Stimulated activated CD4-positive, alpha-beta T cell treated with anti-CD3 and anti-CD28 coated beads, Interleukin-15, amount 100 ng/mL, for 48 hours (primary cell): ENCODE results near the gene PCDHGC3.

Source experiments
- DNase-seq, 2 donors: peaks; one replicate each; pipeline ENCODE4 v3.0.0-alpha.2; 2020; ENCODE audit warnings: low read depth in 2 of 2

Gene PCDHGC3

DNA sequence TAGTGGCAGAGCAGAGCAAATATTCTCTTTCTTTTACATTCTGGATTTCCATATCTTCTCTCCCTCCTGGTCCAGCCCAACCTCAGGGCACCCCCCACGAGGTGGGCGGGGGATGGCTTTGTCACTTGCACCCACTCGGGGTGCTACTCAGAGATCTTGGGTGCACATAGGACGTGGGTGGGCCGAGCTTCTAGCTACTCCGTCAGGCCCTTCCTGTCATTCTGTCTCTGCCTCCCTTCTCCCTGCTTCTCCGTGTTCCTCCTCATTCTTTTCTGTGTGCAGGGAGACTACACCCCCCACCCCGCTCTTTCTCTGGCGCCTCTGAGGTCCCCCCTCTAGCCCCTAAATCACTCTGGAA, 32.7 kb downstream of the PCDHGC3 start:
- no peak for DNase-seq

- no peak for DNase-seq
Measured at GRCh38 chr5:141508798-141509611, 33.2 kb downstream of the PCDHGC3 start.

- no peak for DNase-seq
Measured at GRCh38 chr5:141510160-141510559, 34.4 kb downstream of the PCDHGC3 start.

DNA sequence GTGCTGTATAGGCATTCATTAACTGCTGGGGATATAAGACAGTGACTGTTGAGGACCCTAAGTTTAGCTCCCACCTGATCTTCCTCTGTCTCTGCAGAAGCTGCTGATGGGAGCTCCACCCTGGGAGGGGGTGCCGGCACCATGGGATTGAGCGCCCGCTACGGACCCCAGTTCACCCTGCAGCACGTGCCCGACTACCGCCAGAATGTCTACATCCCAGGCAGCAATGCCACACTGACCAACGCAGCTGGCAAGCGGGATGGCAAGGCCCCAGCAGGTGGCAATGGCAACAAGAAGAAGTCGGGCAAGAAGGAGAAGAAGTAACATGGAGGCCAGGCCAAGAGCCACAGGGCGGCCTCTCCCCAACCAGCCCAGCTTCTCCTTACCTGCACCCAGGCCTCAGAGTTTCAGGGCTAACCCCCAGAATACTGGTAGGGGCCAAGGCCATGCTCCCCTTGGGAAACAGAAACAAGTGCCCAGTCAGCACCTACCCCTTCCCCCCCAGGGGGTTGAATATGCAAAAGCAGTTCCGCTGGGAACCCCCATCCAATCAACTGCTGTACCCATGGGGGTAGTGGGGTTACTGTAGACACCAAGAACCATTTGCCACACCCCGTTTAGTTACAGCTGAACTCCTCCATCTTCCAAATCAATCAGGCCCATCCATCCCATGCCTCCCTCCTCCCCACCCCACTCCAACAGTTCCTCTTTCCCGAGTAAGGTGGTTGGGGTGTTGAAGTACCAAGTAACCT, 35.3 kb downstream of the PCDHGC3 start:
- no peak for DNase-seq

DNA sequence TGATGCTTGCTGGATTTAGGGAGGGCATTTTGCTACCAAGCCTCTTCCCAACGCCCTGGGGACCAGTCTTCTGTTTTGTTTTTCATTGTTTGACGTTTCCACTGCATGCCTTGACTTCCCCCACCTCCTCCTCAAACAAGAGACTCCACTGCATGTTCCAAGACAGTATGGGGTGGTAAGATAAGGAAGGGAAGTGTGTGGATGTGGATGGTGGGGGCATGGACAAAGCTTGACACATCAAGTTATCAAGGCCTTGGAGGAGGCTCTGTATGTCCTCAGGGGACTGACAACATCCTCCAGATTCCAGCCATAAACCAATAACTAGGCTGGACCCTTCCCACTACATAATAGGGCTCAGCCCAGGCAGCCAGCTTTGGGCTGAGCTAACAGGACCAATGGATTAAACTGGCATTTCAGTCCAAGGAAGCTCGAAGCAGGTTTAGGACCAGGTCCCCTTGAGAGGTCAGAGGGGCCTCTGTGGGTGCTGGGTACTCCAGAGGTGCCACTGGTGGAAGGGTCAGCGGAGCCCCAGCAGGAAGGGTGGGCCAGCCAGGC, 36.1 kb downstream of the PCDHGC3 start:
- no peak for DNase-seq

- DNase-seq: peak; percentile 76 to 87
Measured at GRCh38 chr5:141512390-141512910, 36.7 kb downstream of the PCDHGC3 start.

DNA sequence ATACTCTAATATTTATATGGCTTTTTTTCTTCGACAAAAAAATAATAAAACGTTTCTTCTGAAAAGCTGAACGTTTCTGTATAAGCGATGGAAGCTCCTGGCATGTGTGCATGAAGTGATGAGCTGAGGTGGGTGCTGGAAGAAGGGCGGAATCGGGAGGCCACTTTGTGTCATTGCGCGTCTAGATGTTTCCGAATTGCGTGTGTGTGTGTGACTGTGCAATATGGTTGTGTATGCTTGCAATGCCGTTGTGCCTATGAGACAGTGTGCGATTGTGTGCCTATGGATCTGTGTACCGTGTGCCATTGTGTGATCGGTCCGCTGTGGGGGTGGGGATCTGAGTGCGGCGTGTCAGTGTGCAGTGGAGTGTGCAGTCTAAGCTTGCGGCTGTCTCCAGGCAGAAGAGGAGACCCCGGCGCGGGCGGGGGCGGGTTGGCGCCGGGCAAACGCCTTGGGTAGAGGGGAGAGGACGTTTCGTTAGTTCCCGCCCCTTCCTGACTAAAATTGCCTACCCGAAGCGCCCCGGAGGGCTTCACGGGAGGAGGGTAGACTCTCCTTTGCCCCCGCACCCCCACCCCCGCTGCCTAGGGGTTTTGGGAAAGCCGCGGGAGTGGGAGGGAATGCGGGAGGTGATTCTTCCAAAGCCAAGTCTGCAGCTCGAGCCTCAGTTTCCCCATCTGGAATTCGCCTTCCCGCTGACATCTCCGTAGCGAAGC, 37.3 kb downstream of the PCDHGC3 start:
- DNase-seq: peak in 1 of 2 donors; percentile 38

DNA sequence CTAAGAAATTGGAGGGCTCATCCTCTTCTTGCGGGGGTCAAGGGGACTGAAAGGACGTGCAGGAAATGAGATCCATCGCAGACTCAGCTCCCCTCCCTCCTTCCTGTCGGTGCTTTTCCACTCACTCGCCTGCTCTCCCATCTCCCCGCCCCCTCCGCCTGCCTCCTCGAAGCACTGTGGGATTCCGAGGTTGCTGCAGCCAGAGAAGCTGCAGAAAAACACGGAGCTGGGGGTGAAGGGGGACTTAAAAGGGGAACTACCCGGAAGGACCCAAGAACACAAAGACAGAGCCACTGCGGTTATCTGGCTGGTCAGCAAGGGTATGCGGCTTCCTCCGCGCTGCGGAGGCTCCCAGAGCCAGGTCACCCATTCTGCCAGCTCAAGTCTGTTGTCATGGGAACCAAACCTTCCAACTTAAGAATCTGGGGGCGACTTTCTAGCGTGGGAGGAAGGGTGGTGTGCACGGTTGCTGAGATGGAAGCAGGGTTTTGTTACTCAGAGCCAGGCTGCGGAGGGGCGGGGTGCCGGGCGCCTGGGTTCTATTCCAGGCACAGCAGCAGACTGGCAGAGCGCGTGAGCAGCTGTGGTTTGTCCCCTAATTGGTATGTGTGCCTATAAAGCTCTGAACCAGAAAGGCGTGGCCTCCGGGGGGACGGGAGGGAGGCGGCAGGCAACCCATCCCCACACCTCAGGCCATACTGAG, 38.0 kb downstream of the PCDHGC3 start:
- peak; percentile 51 to 59 for DNase-seq

GRCh38 chr5:141514330-141515133, 38.8 kb downstream of the PCDHGC3 start:
- no peak for DNase-seq

- no peak for DNase-seq
Measured at GRCh38 chr5:141515141-141515540, 39.4 kb downstream of the PCDHGC3 start.

DNA sequence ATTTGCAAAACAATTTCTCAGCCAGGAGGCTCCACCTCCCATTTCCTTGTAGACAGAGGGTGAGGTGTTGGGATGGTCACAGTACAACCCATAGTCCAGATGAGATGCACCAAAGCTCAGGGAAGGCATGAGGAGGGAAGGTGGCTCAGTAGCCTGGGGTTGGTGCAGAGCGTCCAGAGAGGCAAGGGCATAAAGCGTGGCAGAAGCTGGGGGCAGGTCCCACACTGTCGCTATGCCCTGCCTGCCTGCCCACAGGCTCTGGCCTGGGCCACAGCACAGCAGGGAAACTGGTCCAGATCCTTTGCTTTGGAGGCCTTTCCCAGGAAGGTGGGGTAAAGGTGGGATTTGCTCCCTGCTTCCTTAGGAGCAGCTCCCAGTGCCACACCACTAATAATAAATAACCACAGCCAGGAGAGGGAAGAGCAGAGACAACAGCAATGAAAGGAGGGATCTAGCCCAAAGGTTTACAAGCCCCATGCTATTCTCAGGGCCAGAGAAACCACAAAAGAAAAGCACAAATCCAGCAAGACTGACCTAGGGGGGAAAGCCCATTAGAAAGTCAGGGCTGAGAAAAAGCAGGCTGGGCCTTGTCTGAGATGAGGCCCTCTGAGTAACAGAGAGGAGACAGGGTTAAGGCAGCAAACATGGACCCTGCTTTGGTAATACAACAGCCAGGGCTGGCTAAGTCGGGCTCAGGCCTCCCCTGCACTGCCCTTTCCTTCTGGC, 40.3 kb downstream of the PCDHGC3 start:
- no peak for DNase-seq

- DNase-seq: no peak
Measured at GRCh38 chr5:141516672-141517025, 40.9 kb downstream of the PCDHGC3 start.

- no peak for DNase-seq
Measured at GRCh38 chr5:141517312-141517711, 41.5 kb downstream of the PCDHGC3 start.

DNA sequence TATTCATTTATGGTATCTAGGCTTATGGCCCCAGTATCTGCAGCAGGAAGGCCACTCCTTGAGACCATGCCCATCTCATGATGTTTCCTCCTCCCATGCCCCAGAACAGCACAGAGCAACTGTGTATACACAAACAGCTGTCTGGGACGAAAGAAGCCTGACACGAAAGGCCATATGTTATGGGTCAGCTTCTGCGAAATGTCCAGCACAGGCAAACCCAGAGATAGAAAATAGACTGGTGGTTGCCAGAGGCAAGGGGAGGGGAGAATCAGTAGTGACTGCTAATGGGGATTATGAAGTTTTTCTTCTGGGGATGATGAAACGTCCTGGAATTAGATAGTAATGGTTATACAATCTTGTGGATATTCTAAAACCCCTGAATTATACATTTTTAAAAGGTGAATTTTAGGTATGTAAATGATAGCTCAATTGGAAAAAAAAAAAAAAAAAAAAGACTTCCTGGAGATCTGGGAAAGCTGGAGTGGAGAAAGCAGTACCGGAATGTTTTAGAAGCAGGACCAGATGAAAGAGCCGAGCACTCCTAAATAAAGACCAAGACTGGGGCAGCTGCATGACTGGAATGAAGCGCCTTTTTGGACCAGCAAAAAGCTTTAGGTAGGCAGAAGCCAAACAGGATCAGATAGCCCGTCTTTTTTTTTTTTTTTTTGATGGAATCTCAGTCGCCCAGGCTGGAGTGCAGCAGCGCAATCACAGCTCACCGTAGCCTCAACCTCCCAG, 42.3 kb downstream of the PCDHGC3 start:
- DNase-seq: no peak

- DNase-seq: no peak
Measured at GRCh38 chr5:141518618-141519015, 42.9 kb downstream of the PCDHGC3 start.

DNA sequence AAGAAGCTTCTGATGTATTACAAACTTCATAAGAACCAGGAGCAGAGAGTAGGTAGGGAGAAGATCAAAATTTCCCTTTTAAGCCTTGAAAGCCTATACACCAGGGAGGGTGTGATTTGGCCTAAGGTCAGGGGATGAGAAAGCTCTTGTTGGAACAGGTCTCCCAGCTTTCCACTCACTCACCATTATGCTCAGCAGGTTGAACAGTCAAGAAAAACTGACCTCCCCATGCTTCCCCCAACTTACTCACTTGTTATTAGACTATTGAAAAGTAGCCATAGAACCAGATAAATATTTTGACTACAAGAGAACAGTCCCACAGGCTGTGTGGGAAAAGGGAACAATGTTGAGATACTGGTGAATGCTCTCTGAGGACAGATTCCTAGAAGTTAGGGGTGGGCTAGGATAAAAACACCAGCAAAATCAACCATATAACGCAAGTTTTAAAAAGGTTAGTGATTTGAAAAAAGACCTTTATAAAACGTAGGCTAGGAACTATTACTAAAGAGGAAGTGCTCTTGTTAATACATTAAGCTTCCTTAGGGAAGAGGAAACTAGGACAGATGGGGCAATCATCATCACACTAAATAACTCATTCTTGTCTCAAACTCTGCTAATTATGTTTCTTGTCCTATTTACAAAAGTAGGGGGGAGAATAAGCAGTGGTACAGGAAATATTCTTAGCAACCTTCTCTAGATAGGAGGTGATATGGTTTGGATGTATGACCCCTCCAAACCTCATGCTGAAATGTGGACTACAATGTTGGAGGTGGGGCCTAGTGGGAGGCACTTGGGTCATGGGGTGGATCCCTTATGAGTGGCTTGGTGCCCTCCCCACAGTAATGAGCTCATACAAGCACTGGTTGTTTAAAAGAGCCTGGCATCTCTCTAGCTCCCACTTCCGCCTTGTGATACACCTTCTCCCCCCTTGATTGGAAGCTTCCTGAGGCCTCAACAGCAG, 44.1 kb downstream of the PCDHGC3 start:
- no peak for DNase-seq

DNA sequence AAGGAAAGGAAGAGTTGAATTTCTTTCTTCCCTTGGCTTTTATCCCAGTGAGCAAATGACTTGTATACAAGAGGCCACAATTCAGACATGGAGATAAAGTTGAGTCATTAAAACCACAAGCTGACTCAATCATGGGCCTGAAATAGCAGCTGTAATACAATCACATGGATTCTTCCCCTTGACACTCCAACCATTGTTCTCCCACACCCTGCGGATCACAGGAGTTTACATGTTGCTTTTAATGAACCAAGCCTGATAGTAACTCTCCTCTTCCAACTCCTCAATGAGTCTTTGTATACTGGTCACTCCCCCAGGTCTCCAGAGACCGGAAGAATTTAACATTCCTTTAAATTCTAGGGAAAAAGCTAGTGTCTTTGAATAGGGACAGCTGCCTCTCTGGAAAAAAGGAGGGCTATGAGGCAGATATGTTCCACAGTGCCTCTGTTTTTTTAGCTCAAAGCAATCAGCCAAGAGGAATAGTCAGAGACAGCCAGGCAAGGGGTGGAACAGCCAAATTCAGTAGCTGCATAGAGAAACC, 45.5 kb downstream of the PCDHGC3 start:
- no peak for DNase-seq

- DNase-seq: no peak
Measured at GRCh38 chr5:141522301-141522700, 46.5 kb downstream of the PCDHGC3 start.
